NCI-H128 (cell line): ENCODE results near the gene ARPC1A.
"Not testable (repeated sequence)": the region's sequence is repeated elsewhere in the genome, so short reads cannot be mapped to it uniquely, and the experiment has no call there.

ENCODE experiments used
- DNase-seq: peaks from one replicate; lab custom pipeline; 2025; ENCODE audit not compliant: unreplicated experiment; lab: John Stamatoyannopoulos, UW

The ARPC1A gene

DNA sequence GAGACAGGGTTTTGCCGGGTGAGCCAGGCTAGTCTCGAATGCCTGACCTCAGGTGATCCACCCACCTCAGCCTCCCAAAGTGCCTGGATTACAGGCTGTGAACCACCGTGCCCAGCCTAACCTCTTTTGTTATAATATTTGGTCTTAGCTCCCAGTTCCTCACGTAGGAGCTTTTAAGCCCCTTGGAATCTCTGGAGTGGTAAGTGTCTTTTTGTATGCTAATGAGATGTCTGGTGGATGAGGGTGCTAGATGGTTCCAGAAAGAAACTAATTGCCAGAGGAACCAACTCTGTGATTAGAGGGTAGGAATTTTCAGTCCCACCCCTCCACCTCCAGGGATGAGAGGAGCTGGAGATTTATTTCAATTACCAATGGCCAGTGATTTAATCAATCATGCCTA lies 5.3 kb upstream of the ARPC1A start:
- DNase-seq, result no peak

- not testable (repeated sequence) for DNase-seq
Observed at GRCh38 chr7:99322659-99323058, 3.0 kb upstream of the ARPC1A start.

GRCh38 chr7:99324559-99324958 lies 1.1 kb upstream of the ARPC1A start:
- no peak for DNase-seq

- no peak for DNase-seq
Observed at GRCh38 chr7:99325001-99325493, 651 bp upstream of the ARPC1A start.

DNA sequence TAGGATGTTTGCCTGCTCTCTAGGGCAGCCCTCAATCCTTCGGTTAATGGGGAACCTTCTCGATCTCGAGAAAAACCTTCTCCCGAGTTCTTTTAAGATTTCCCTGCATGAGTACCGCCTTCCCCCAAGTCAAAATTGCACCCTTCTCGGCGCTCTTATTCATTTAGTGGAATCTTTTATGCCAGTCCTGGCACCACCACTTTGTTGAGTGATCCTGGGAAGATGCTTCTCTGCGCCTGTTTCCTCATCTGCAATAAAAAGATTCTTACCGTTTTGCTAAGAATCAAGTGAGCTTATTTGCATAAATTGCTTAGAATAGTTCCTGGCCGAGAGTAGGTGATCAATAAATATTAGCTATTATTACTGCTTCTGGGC lies 697 bp downstream of the ARPC1A start:
- DNase-seq, result no peak

DNA sequence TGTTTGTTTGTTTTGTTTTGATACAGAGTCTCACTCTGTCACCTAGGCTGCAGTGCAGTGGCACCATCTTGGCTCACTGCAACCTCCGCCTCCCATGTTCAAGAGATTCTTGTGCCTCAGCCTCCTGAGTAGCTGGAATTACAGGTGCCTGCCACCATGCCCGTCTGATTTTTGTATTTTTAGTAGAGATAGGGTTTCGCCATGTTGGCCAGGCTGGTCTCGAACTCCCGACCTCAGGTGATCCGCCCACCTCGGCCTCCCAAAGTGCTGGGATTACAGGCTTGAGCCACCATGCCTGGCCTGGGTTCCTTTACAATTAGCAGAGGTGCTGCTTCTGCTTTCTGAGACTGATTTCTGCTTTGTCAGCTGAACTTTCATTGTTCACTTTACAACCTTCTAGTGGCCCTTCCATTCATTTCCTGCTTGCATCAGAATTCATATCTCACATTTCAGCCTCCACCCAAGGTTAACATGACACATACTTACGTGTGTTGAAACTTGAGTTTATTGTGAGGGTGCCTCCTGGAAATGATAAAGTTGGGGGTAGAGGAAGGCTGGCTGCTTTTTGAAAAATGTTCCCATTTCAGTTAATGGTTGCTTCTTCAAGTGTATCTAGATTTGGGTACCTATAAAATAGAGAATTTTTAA lies 4.7 kb downstream of the ARPC1A start:
- not testable (repeated sequence) for DNase-seq

DNA sequence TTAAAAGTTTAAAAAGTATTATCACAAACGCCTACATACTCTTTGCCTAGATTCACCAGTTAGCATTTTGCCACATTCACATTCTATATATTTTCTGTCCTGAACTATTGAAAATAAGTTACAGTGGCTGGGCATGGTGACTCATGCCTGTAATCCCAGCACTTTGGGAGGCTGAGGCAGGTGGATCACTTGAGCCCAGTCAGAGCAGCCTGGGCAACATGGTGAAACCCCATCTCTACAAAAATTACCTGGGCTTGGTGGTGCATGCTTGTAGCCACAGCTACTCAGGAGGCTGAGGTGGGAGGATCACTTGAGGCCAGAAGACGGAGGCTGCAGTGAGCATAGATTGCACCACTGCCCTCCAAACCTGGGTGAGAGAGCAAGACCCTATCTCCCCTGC lies 5.3 kb downstream of the ARPC1A start:
- DNase-seq, result no peak

DNA sequence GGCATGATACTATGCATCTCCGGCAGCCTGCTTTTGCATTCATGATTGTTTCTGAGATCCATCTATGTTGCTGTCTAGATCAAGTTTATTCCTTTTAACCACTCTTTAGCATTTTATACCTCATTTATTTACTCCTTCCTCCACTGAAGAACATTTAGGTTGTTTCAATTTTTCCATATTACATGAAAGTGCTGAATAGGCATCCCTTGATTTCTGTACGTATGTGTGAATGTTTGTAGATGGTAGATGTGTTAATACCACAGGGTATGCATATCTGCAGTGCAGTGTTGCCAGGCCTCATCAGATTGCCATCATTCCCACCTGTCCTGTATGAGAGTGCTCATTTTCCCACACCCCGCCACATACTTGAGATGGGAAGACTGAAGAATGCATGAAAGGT lies 13.9 kb downstream of the ARPC1A start:
- DNase-seq, result no peak

GRCh38 chr7:99340659-99341058 lies 15.0 kb downstream of the ARPC1A start:
- DNase-seq, result no peak

DNA sequence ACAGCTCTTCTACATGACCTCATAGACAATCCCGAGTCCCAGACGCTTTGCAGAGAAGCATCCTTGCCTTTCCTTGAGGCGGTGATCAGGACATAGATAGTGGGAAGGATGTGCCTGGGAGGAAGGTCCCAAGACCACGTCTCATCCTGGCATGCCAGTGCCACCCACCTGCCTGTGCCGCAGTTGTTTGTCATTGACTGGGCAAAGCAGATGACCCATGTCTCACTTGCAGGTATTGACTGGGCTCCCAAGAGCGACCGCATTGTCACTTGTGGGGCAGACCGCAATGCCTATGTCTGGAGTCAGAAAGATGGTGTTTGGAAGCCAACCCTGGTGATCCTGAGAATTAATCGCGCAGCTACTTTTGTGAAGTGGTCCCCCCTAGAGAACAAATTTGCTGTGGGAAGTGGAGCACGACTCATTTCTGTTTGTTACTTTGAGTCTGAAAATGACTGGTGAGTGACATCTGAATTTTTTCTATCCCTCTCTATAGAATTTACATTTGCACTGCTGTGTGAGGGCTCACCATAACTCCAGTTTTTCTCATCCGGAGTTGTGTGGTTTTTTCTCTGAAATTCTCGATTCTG lies 18.5 kb downstream of the ARPC1A start:
- DNase-seq, result no peak

GRCh38 chr7:99350641-99351040 lies 24.9 kb downstream of the ARPC1A start:
- DNase-seq, result not testable (repeated sequence)

DNA sequence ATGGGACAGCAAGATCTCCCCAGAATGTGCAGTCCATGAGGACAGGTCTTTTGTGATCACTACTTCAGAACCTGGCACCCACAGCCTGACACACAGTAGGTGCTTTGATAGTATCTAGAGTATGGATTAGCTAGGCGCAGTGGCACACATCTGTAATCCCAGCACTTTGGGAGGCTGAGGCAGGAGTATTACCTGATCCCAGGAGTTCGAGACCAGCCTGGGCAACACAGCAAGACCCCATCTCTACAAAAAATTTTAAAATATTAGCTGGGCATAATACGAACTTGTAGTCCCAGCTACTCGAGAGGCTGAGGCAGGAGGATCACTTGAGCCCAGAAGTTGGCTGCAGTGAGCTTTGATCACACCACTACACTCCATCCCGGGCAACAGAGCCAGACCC lies 26.5 kb downstream of the ARPC1A start:
- no peak for DNase-seq

- DNase-seq, result no peak
Observed at GRCh38 chr7:99355098-99355497, 29.4 kb downstream of the ARPC1A start.

DNA sequence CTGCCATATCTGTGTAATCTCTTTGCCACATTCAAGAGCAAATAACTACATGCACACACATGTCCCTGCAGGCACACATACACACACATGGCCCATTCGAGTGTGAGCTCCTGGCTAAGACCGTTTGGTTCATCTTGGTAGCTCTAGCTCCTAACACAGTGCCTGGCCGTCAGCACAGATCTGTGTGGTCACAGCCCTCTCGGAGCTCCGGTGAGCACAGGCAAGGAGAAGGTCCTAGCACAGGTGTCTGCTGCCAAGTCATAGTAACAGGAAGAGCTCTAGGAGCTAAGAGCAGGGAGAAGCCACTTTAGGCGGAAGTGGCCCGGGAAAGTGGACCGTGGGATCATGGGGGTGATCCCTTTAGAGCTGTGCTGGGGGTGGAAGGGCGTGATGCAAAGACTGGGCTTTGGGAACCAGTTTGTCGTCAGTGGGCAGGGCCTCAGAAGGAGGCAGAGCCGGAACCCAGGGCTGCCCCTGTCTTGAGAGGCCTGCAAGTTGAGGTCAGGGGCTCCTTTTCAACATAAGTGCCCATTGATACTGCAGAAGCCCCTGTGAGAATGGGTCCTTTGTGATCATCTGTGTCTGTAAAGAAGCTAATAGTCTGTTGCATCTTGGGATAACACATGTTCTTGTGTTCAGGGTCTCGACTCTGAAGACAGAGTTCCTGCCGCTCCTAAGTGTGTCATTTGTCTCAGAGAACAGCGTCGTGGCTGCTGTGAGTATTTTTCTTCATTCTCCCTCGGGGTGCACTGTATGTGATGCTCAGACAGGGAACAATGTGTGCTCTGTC lies 32.2 kb downstream of the ARPC1A start:
- DNase-seq, result no peak

GRCh38 chr7:99358521-99358920 lies 32.8 kb downstream of the ARPC1A start:
- DNase-seq, result not testable (repeated sequence)

DNA sequence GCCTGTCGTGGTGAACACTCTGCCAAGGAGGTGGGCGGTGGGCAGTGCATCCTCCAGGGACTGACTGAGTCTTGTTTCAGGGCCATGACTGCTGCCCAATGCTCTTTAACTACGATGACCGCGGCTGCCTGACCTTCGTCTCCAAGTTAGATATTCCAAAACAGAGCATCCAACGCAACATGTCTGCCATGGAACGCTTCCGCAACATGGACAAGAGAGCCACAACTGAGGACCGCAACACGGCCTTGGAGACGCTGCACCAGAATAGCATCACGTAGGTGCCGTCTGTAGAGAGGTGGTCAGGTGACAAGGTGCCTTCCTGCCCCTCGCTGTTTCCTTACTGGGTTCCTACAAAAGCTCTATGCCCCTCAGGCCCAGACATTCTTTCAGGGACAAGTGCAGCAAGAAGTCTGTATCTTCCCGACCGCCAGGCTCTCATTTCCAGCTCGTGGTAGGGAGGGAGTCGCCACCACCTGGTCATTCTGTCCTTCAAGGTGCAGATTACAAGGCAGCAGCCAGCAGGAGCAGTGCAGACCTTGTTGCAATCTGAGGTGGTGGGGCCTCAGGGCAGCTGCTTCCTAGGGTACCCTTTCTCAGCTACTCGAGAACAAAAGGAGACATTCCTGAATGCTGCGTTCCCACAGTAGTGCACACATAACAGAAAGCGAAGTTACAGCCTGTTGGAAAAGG lies 33.9 kb downstream of the ARPC1A start:
- no peak for DNase-seq

DNA sequence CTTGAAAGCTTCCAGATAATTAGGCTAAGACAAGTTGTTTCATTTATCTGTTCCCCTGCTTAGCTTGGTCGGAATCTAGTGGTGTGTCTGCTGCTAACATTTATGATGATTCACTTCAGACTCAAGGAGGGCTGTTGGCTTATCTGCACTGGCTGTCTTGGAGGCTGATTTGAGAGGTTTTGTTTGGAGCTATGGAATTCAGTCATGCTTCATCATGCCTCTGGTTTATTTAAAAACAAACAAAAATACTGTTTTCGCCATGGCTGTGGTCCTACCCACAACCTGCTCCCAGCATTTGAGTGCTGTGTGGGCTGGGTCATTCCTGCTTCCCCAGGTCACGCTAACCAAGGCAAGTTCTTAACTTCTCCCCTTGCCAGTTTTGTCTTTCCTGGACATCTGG lies 37.1 kb downstream of the ARPC1A start:
- no peak for DNase-seq

DNA sequence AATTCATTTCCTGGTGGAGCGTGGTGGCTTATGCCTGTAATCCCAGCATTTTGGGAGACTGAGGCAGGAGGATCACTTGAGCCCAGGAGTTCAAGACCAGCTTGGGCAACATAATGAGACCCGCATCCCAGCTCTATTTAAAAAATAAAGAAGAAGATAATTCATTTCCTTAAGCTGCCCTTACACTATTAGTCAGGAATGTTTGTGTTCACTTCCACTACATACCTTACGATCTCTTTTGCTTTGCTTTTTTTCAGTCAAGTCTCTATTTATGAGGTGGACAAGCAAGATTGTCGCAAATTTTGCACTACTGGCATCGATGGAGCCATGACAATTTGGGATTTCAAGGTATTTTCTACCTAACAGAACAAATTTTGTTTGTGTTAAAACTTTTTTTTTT lies 37.6 kb downstream of the ARPC1A start:
- no peak for DNase-seq

- DNase-seq, result no peak
Observed at GRCh38 chr7:99365318-99366141, 39.8 kb downstream of the ARPC1A start.

DNA sequence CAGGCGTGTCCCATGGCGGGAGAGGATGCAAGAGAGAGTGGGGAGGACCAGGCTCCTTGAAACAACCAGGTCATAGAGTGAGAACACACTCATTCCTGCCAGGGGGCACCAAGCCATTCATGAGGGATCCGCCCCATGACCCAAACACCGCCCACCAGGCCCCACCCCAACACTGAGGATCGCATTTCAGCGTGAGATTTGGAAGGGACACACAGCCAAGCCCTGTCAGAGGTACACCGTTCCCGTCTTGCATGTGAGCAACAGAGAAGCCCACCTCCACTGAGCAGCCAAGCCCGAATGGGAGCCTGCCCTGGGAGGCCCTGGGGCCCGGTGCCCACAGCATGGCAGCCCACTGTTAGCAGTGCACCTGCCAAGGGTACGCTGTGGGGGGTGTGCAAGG lies 40.9 kb downstream of the ARPC1A start:
- DNase-seq, result no peak
